Gastroesophageal sphincter (tissue), 3 donors: ENCODE measurements around the gene DPYSL4.

Experiments used
- CTCF ChIP-seq, 4 experiments: fragments of 200-600 bp in 2 of 4; fragments of 450-650 bp in 2 of 4; sonication (generic) in 1 of 4; IDR thresholded peaks; one replicate each; pipeline ENCODE4 v1.5.1; 2017 to 2019; ENCODE audit warnings: antibody characterized with exemption in 4 of 4, mild to moderate bottlenecking in 2 of 4, moderate library complexity in 2 of 4
- POLR2A ChIP-seq, 2 donors: fragments of 450-650 bp; IDR thresholded peaks; one replicate each; pipeline ENCODE4 v1.6.1; 2017; ENCODE audit warnings: antibody characterized with exemption in 2 of 2, mild to moderate bottlenecking in 2 of 2, moderate library complexity in 1 of 2
- POLR2AphosphoS5 ChIP-seq: sonication (generic); formaldehyde crosslinking; IDR thresholded peaks from one replicate; pipeline ENCODE4 v1.6.1; 2017; ENCODE audit warnings: antibody characterized with exemption

GRCh38 chr10:132239126-132240031 is 52.6 kb downstream of the DPYSL4 start:
- TF ChIP-seq CTCF (IDR thresholded peaks at IDR 0.05) (no peak), POLR2AphosphoS5 (no peak), POLR2A (IDR thresholded peaks at IDR 0.05) (no peak)
